ENCODE data around the gene PCAT7. TPM values are rescaled to one million over a fixed set of nuclear protein-coding genes. Genes with fewer than 3 reads are reported as not detected.

The PCAT7 gene
- total and polyA plus RNA-seq, 2 donors (not counting 3 experiments of a cell fraction or from before 2014, with no cell fraction given), result not detected

GRCh38 chr9:94553029-94553938, 1.6 kb upstream of the PCAT7 start:
- H3K36me3 ChIP-seq (ENCODE audit: control insufficient read depth in 2 of 2, extremely low read depth in 1 of 2, insufficient read depth in 2 of 2, low read length in 2 of 2), result no peaks in the 10 kb centered on the region
- peaks cover 0 to 4% of the 10 kb centered on the region in 2 experiments for H3K27me3 ChIP-seq (ENCODE audit: control insufficient read depth in 2 of 2, insufficient read depth in 2 of 2, low read length in 2 of 2)
- ChIA-PET CTCF (interaction anchor here (1.1 kb wide), 1 partner anchor 575 kb away, joined by 3 read pairs; no protein-coding TSS in a partner anchor), POLR2A (no interaction called here)
- no peak overlapping the region for H3K27ac ChIP-seq (ENCODE audit: insufficient read depth, low read depth, low read length)
- dilution Hi-C loops (cut with MboI; ENCODE audit: extremely low pct_ligation_motif_present, low sequenced_read_pairs) (no loop called here), intact Hi-C loops (cut with micrococcal nuclease) (no loop called here)
- TF ChIP-seq MAX (IDR thresholded peaks at IDR 0.05; ENCODE audit: insufficient read depth, insufficient read length), result no peak
- TF ChIP-seq FOS (IDR thresholded peaks at IDR 0.05; ENCODE audit: borderline replicate concordance, insufficient read depth, low read length), result no peak
- no peak for TF ChIP-seq JUN (IDR thresholded peaks at IDR 0.05; ENCODE audit: borderline replicate concordance, insufficient read depth, insufficient read length, low read depth)
- TF ChIP-seq POLR2AphosphoS5 (IDR thresholded peaks at IDR 0.05; ENCODE audit: insufficient read depth, low read depth, low read length), result no peak
- no peak for TF ChIP-seq CTCF (IDR thresholded peaks at IDR 0.05; ENCODE audit: extremely low read depth in 1 of 2, insufficient read depth in 1 of 2, low read depth in 1 of 2, low read length in 2 of 2)
- TF ChIP-seq MYC (IDR thresholded peaks at IDR 0.05; ENCODE audit: low read depth, low read length), result no peak
- no peak for TF ChIP-seq EZH2 (IDR thresholded peaks at IDR 0.05; ENCODE audit: borderline replicate concordance, low read depth, low read length, severe bottlenecking)
- no peak for TF ChIP-seq GATA2 (IDR thresholded peaks at IDR 0.05; ENCODE audit: insufficient read depth, insufficient read length, low read depth, low read length)
- no peak for FAIRE-seq
- H3K9me1 ChIP-seq (replicated peaks; ENCODE audit: control insufficient read depth, extremely low read depth, insufficient read depth, low read length), result no peaks in the 10 kb centered on the region
- no peaks in the 10 kb centered on the region for H3K9me3 ChIP-seq (replicated peaks; ENCODE audit: control insufficient read depth, insufficient read depth, low read length)
- H3K9ac ChIP-seq (replicated peaks; ENCODE audit: extremely low read depth, insufficient read depth, low read length), result no peak overlapping the region
- BruUV-seq (replicated peaks), result no TSS peak
- no peak overlapping the region for H3K4me3 ChIP-seq (replicated peaks in 1 of 3; ENCODE audit: insufficient read depth in 1 of 3, low read depth in 1 of 3, low read length in 3 of 3)
- H3K79me2 ChIP-seq (ENCODE audit: control insufficient read depth, insufficient read depth, low read length), result no peaks in the 10 kb centered on the region
- no peak overlapping the region for H2AFZ ChIP-seq (ENCODE audit: low read depth, low read length)
- DNase-seq (ENCODE audit: low read depth, low spot score), result no peak
- H4K20me1 ChIP-seq (replicated peaks; ENCODE audit: control insufficient read depth, extremely low read depth, insufficient read depth, low read length), result no peaks in the 10 kb centered on the region
- no peaks in the 10 kb centered on the region for H3K4me1 ChIP-seq (ENCODE audit: control insufficient read depth, extremely low read depth, insufficient read depth, low read length)
- H3K4me2 ChIP-seq (ENCODE audit: insufficient read depth, low read length), result no peak overlapping the region
